Ishikawa (cell line): ENCODE measurements around the gene PRDM16.

Source experiments
- CEBPB ChIP-seq: IDR thresholded peaks from 2 replicates; pipeline ENCODE4 v1.6.1; 2012
- CREB1 ChIP-seq: IDR thresholded peaks from 2 replicates; pipeline ENCODE4 v1.6.1; 2012; ENCODE audit warnings: low read depth
- EGR1 ChIP-seq: IDR thresholded peaks from 2 replicates; pipeline ENCODE4 v1.6.1; 2012
- EP300 ChIP-seq: IDR thresholded peaks from 2 replicates; pipeline ENCODE4 v1.6.1; 2012; ENCODE audit warnings: borderline replicate concordance
- FOXM1 ChIP-seq: IDR thresholded peaks from 2 replicates; pipeline ENCODE4 v1.6.1; 2012; ENCODE audit warnings: low read depth, borderline replicate concordance
- MAX ChIP-seq: IDR thresholded peaks from 2 replicates; pipeline ENCODE4 v1.6.1; 2012
- NFIC ChIP-seq: IDR thresholded peaks from 2 replicates; pipeline ENCODE4 v1.6.1; 2012
- RAD21 ChIP-seq: IDR thresholded peaks from 2 replicates; pipeline ENCODE4 v1.6.1; 2012; ENCODE audit warnings: low read depth
- REST ChIP-seq: IDR thresholded peaks from 2 replicates; pipeline ENCODE4 v1.6.1; 2012; ENCODE audit warnings: low read depth, mild to moderate bottlenecking
- TAF1 ChIP-seq: IDR thresholded peaks from 2 replicates; pipeline ENCODE4 v1.6.1; 2012; ENCODE audit warnings: low read depth, mild to moderate bottlenecking
- TCF12 ChIP-seq: IDR thresholded peaks from 2 replicates; pipeline ENCODE4 v1.6.1; 2012; ENCODE audit warnings: low read depth
- TEAD4 ChIP-seq: IDR thresholded peaks from 2 replicates; pipeline ENCODE4 v1.6.1; 2012
- USF1 ChIP-seq: IDR thresholded peaks from 2 replicates; pipeline ENCODE4 v1.6.1; 2012
- YY1 ChIP-seq: IDR thresholded peaks from 2 replicates; pipeline ENCODE4 v1.6.1; 2012; ENCODE audit warnings: low read depth
- ZBTB7A ChIP-seq: IDR thresholded peaks from 2 replicates; pipeline ENCODE4 v1.6.1; 2012; ENCODE audit warnings: low read depth

Gene PRDM16

GRCh38 chr1:3404301-3404700 is 335.3 kb downstream of the PRDM16 start:
- TF ChIP-seq FOXM1 (no peak), RAD21 (no peak), ZBTB7A (no peak), USF1 (no peak), REST (no peak), NFIC (no peak), YY1 (no peak), EP300 (no peak), CREB1 (no peak), EGR1 (no peak), MAX (no peak), TAF1 (no peak), TCF12 (no peak), TEAD4 (no peak), CEBPB (no peak)

GRCh38 chr1:3404801-3405200 is 335.8 kb downstream of the PRDM16 start:
- TF ChIP-seq EP300, result no peak
- no peak for TF ChIP-seq REST
- TF ChIP-seq CEBPB, result no peak
- no peak for TF ChIP-seq MAX
- TF ChIP-seq TCF12, result no peak
- no peak for TF ChIP-seq RAD21
- TF ChIP-seq FOXM1, result no peak
- no peak for TF ChIP-seq NFIC
- TF ChIP-seq USF1, result no peak
- TF ChIP-seq ZBTB7A, result no peak
- no peak for TF ChIP-seq TEAD4
- TF ChIP-seq CREB1, result no peak
- TF ChIP-seq EGR1, result no peak
- TF ChIP-seq YY1, result no peak
- no peak for TF ChIP-seq TAF1

- no peak for TF ChIP-seq YY1
- TF ChIP-seq REST, result no peak
- no peak for TF ChIP-seq USF1
- TF ChIP-seq RAD21, result no peak
- TF ChIP-seq TAF1, result no peak
- no peak for TF ChIP-seq NFIC
- no peak for TF ChIP-seq EP300
- TF ChIP-seq MAX, result no peak
- no peak for TF ChIP-seq TEAD4
- TF ChIP-seq CREB1, result no peak
- no peak for TF ChIP-seq EGR1
Observed at GRCh38 chr1:3405491-3405890, 336.5 kb downstream of the PRDM16 start.
